IMR-90 (cell line): ENCODE results near the gene CDC14A. TPM values are rescaled to one million over a fixed set of nuclear protein-coding genes. Genes with fewer than 3 reads are reported as not detected.

Source experiments
- ATAC-seq: fragments of 200-7000 bp; cut with Tn5 transposase; 2 replicates; pipeline ENCODE4 v1.9.1; 2020; ENCODE audit warnings: low read depth, mild to moderate bottlenecking, moderate library complexity
- BruUV-seq: library from RNA; stranded (reverse); fragments of 400-500 nt; replicated peaks from 2 replicates; lab custom pipeline; 2021; lab: Mats Ljungman, UMichigan
- CTCF ChIA-PET: fragments of 300-600 bp; formaldehyde crosslinking; extraction: SDS; loops from one replicate; lab custom pipeline; 2021; ENCODE audit warnings: antibody characterized with exemption; lab: Yijun Ruan, JAX
- POLR2A ChIA-PET: fragments of 300-600 bp; sonication (Branson Sonifier 250); formaldehyde crosslinking; loops from one replicate; lab custom pipeline; 2022; ENCODE audit warnings: antibody characterized with exemption; ENCODE audit not compliant: unreplicated experiment; lab: Charles Lee
- DNase-seq: peaks from one replicate; pipeline ENCODE4 v3.0.0; 2013
- H2AFZ ChIP-seq: replicated peaks from 2 replicates; pipeline ENCODE3; 2013; ENCODE audit warnings: low read length, mild to moderate bottlenecking; ENCODE audit not compliant: poor library complexity
- H2AK5ac ChIP-seq: 2 replicates; pipeline ENCODE4 v1.6.1; 2013; ENCODE audit warnings: low read depth, low read length, inconsistent platforms
- H2AK9ac ChIP-seq: replicated peaks from 2 replicates; pipeline ENCODE3; 2013; ENCODE audit warnings: mild to moderate bottlenecking, low read depth, low read length, moderate library complexity; ENCODE audit not compliant: poor library complexity
- H2BK120ac ChIP-seq: 2 replicates; pipeline ENCODE4 v1.6.1; 2013; ENCODE audit warnings: low read depth, low read length, inconsistent platforms
- H2BK15ac ChIP-seq: 3 replicates; pipeline ENCODE4 v1.6.1; 2013; ENCODE audit warnings: low read depth, low read length, inconsistent platforms
- H2BK20ac ChIP-seq: 2 replicates; pipeline ENCODE4 v1.6.1; 2013; ENCODE audit warnings: low read depth, mild to moderate bottlenecking, inconsistent platforms, low read length, moderate library complexity
- H2BK5ac ChIP-seq: 2 replicates; pipeline ENCODE4 v1.6.1; 2013; ENCODE audit warnings: mild to moderate bottlenecking, low read depth, low read length, inconsistent platforms; ENCODE audit not compliant: poor library complexity, severe bottlenecking
- H3K14ac ChIP-seq: replicated peaks from 2 replicates; pipeline ENCODE4 v1.6.1; 2013; ENCODE audit warnings: low read depth, low read length, inconsistent platforms
- H3K18ac ChIP-seq: 2 replicates; pipeline ENCODE4 v1.6.1; 2013; ENCODE audit warnings: low read depth, low read length, control low read depth
- H3K23ac ChIP-seq: 2 replicates; pipeline ENCODE4 v1.6.1; 2013; ENCODE audit warnings: low read depth, low read length, inconsistent platforms
- H3K27ac ChIP-seq: 2 replicates; pipeline ENCODE4 v1.5.1; 2013; ENCODE audit warnings: mild to moderate bottlenecking, control low read depth, low read length; ENCODE audit not compliant: insufficient read depth
- H3K27me3 ChIP-seq: 2 replicates; pipeline ENCODE4 v1.6.1; 2013; ENCODE audit warnings: low read length; ENCODE audit not compliant: control insufficient read depth, insufficient read depth
- H3K36me3 ChIP-seq: 2 replicates; pipeline ENCODE4 v1.6.1; 2013; ENCODE audit warnings: low read length, mixed read lengths; ENCODE audit not compliant: control insufficient read depth, insufficient read depth
- H3K4ac ChIP-seq: 2 replicates; pipeline ENCODE4 v1.6.1; 2013; ENCODE audit warnings: low read depth, low read length, inconsistent platforms
- H3K4me1 ChIP-seq: 2 replicates; pipeline ENCODE4 v1.6.1; 2013; ENCODE audit warnings: low read length, mixed read lengths; ENCODE audit not compliant: control insufficient read depth, insufficient read depth
- H3K4me2 ChIP-seq: 2 replicates; pipeline ENCODE4 v1.6.1; 2013; ENCODE audit warnings: low read depth, mild to moderate bottlenecking, control low read depth, low read length, moderate library complexity
- H3K4me3 ChIP-seq: 2 replicates; pipeline ENCODE4 v1.5.1; 2013; ENCODE audit warnings: low read depth, mild to moderate bottlenecking, control low read depth, low read length, moderate library complexity; ENCODE audit not compliant: insufficient read depth
- H3K56ac ChIP-seq: 2 replicates; pipeline ENCODE4 v1.6.1; 2013; ENCODE audit warnings: low read length, inconsistent platforms; ENCODE audit not compliant: insufficient read depth; ENCODE audit errors: extremely low read depth
- H3K79me1 ChIP-seq, 2 experiments: 2 replicates each; pipeline ENCODE4 v1.6.1; 2013; ENCODE audit warnings: low read length in 2 of 2, inconsistent platforms in 1 of 2, low read depth in 1 of 2
- H3K9ac ChIP-seq: 2 replicates; pipeline ENCODE4 v1.6.1; 2013; ENCODE audit warnings: low read depth, low read length, control low read depth
- H3K9me1 ChIP-seq: 2 replicates; pipeline ENCODE4 v1.6.1; 2013; ENCODE audit warnings: low read length, inconsistent platforms; ENCODE audit not compliant: insufficient read depth
- H3K9me3 ChIP-seq: 2 replicates; pipeline ENCODE4 v1.6.1; 2013; ENCODE audit warnings: low read length; ENCODE audit not compliant: control insufficient read depth, insufficient read depth
- H4K20me1 ChIP-seq: 2 replicates; pipeline ENCODE4 v1.6.1; 2013; ENCODE audit warnings: low read length, inconsistent platforms; ENCODE audit not compliant: insufficient read depth
- H4K5ac ChIP-seq: 2 replicates; pipeline ENCODE4 v1.6.1; 2013; ENCODE audit warnings: mild to moderate bottlenecking, low read depth, low read length, control low read depth
- H4K8ac ChIP-seq, 2 experiments: 2 replicates each; pipeline ENCODE4 v1.6.1; 2013; ENCODE audit warnings: low read depth in 2 of 2, low read length in 2 of 2, control low read depth in 1 of 2, inconsistent platforms in 1 of 2
- H4K91ac ChIP-seq: 2 replicates; pipeline ENCODE4 v1.6.1; 2013; ENCODE audit warnings: low read depth, low read length, inconsistent platforms; ENCODE audit not compliant: insufficient read depth
- CEBPB ChIP-seq: IDR thresholded peaks from 2 replicates; pipeline ENCODE4 v1.6.1; 2012; ENCODE audit warnings: low read depth, low read length, improper control_type of control experiment
- RCOR1 ChIP-seq: IDR thresholded peaks from 2 replicates; pipeline ENCODE4 v1.6.1; 2012; ENCODE audit warnings: mild to moderate bottlenecking, low read length, improper control_type of control experiment; ENCODE audit not compliant: insufficient replicate concordance
- WGBS, 2 experiments: methylation state at CpG; one replicate each; pipeline versions ENCODE4 v1.1.5 to v1.1.7; 2013; ENCODE audit warnings: missing lambda C conversion rate in 2 of 2; ENCODE audit not compliant: insufficient read length in 1 of 2; ENCODE audit errors: extremely low coverage in 2 of 2; 5-methylcytosine and 5-hydroxymethylcytosine counted together
- dilution Hi-C: fragments of 300-500 bp; cut with HindIII; formaldehyde crosslinking; loops from one replicate; pipeline ENCODE4 v1.14.3; 2018; ENCODE audit warnings: low sequenced_read_pairs; ENCODE audit not compliant: unreplicated experiment
- in situ Hi-C: fragments of 300-500 bp; cut with MboI; formaldehyde crosslinking; loops from 3 replicates; pipeline ENCODE4 v1.14.3; 2019; ENCODE audit warnings: low sequenced_read_pairs, inconsistent platforms, mixed read lengths
- intact Hi-C: fragments of 100-400 bp; cut with micrococcal nuclease; formaldehyde crosslinking; loops from 2 replicates; pipeline ENCODE4 v1.10.0; 2022
- polyA plus RNA-seq, 3 experiments: library from polyadenylated mRNA; depleted of rRNA; stranded (reverse); fragments of >200 nt; gene quantifications; 2 replicates each; pipeline ENCODE4 v1.2.3, GENCODE V29; 2012; ENCODE audit warnings: low replicate concordance in 1 of 3
- total RNA-seq: library from RNA; depleted of rRNA; stranded (reverse); fragments of >200 nt; gene quantifications from 2 replicates; pipeline ENCODE4 v1.2.3, GENCODE V29; 2012

CDC14A gene
- total and polyA plus RNA-seq, 2 of the 4 experiments (the other 2 are of a cell fraction) = 1.7 to 3.0 TPM

GRCh38 chr1:100530880-100531487 is 178.7 kb downstream of the CDC14A start:
- peaks cover 3% of the 10 kb centered on the region; the same call in 1 of the 2 replicates for H3K9me1 ChIP-seq
- H4K5ac ChIP-seq = no peak overlapping the region; the same call in 1 of the 2 replicates
- H2BK20ac ChIP-seq = no peak overlapping the region
- no peak overlapping the region for H2BK120ac ChIP-seq
- peaks cover 11% of the 10 kb centered on the region for H3K27me3 ChIP-seq
- H3K79me1 ChIP-seq = no peaks in the 10 kb centered on the region
- ChIA-PET POLR2A (no interaction called here), CTCF (no interaction called here)
- no peak overlapping the region for H3K4ac ChIP-seq
- peak; percentile 78 for ATAC-seq
- H2AK9ac ChIP-seq = no peak overlapping the region
- no peak overlapping the region for H3K23ac ChIP-seq
- no peaks in the 10 kb centered on the region for H3K9me3 ChIP-seq
- H3K27ac ChIP-seq = peak overlapping the region; percentile 80; the same call in 1 of the 2 replicates
- H3K4me1 ChIP-seq = peaks cover 13% of the 10 kb centered on the region
- H3K14ac ChIP-seq = no peak overlapping the region
- no peak overlapping the region for H4K8ac ChIP-seq
- no peak overlapping the region for H2AFZ ChIP-seq
- no peak overlapping the region for H4K91ac ChIP-seq
- H3K9ac ChIP-seq = no peak overlapping the region
- in situ Hi-C loops (no loop called here), intact Hi-C loops (loop anchor here (5.0 kb wide), 1 partner anchor 191 kb away; no protein-coding TSS in a partner anchor), dilution Hi-C loops (no loop called here)
- peak; percentile 83 for DNase-seq
- H2AK5ac ChIP-seq = no peak overlapping the region
- H3K56ac ChIP-seq = no peak overlapping the region
- WGBS, 2 experiments = no CpG with 5 or more reads among the region's 3 CpGs
- H2BK15ac ChIP-seq = no peak overlapping the region
- H3K4me2 ChIP-seq = 0 out of 2 replicates have a peak overlapping the region, but pooled peaks have one; percentile 13
- peak overlapping the region; percentile 48; the same call in 1 of the 2 replicates for H3K18ac ChIP-seq
- no peaks in the 10 kb centered on the region for H3K36me3 ChIP-seq
- H4K20me1 ChIP-seq = no peaks in the 10 kb centered on the region
- BruUV-seq = no TSS peak
- TF ChIP-seq CEBPB (peak; percentile 89), RCOR1 (no peak)
- H3K4me3 ChIP-seq = no peak overlapping the region
- H2BK5ac ChIP-seq = no peak overlapping the region
